ENCODE results near the gene DNM1. TPM values are rescaled to one million over a fixed set of nuclear protein-coding genes. Genes with fewer than 3 reads are reported as not detected.
"Not testable (repeated sequence)": the region's sequence is repeated elsewhere in the genome, so short reads cannot be mapped to it uniquely, and the experiment has no call there.

The DNM1 gene
- total RNA-seq, 2 experiments from 2014 or later: 0.30 to 0.40 TPM

DNA sequence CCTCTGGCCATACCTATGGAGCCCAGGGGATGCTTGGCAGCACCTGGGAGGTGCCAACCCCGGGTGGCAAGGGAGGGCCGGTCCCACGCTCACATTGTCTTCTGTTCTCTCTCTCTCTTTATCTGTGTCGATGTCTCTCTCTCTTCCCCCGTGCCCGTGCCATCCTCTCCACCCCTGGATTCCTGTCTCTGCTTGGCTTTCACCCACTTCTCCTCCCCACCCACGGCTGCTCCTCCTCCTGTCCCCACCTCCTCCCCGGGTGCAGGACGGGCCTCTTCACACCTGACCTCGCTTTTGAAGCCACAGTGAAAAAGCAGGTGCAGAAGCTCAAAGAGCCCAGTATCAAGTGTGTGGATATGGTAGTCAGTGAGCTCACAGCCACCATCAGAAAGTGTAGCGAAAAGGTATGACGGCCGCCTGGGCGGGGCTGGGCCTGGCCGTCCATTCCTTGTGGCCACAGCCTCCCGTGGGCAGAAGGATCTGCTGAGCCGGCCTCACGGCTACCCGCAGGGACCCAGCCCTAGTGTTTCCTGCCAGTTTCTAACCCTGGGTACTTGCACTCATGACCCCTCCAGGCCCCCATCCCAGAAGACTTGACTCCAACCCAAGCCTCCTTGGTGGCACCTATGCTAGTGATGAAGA, 22.7 kb downstream of the DNM1 start:
- no peaks in the 10 kb centered on the region for H3K4me1 Mint-ChIP-seq
- H3K9me3 Mint-ChIP-seq: no peaks in the 10 kb centered on the region
- DNase-seq: no peak
- ChIA-PET POLR2A (no interaction called here), CTCF (no interaction called here)
- no peaks in the 10 kb centered on the region for H3K36me3 Mint-ChIP-seq (ENCODE audit: low read depth)
- H3K4me3 Mint-ChIP-seq: no peak overlapping the region
- peaks cover under 1% of the 10 kb centered on the region for H3K27me3 Mint-ChIP-seq
- H3K27ac Mint-ChIP-seq: no peak overlapping the region

DNA sequence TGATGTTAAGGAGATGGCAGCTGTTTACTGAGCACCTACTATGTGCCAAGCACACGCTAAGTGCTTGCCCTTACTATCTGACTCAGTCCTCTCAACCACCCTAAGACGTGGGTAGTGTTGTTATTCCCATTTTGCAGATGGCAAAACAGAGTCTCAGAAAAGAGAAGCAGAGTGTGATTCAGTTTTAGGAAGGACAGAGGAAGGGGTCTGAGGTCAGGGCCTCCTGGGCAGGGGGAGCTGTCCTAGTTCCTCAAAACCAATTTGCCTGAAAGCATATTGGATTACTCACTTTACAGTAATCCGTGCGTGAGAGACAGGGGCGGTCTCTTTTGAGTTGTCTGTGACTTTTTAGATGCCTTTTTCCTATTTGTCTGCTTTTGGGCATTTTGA, 23.2 kb downstream of the DNM1 start:
- Mint-ChIP-seq H3K4me3 (no peak overlapping the region), H3K27me3 (no peaks in the 10 kb centered on the region), H3K36me3 (ENCODE audit: low read depth) (no peaks in the 10 kb centered on the region), H3K27ac (no peak overlapping the region), H3K4me1 (no peaks in the 10 kb centered on the region), H3K9me3 (no peaks in the 10 kb centered on the region)
- no peak for DNase-seq
- CTCF ChIA-PET: no interaction called here
- POLR2A ChIA-PET: no interaction called here

DNA sequence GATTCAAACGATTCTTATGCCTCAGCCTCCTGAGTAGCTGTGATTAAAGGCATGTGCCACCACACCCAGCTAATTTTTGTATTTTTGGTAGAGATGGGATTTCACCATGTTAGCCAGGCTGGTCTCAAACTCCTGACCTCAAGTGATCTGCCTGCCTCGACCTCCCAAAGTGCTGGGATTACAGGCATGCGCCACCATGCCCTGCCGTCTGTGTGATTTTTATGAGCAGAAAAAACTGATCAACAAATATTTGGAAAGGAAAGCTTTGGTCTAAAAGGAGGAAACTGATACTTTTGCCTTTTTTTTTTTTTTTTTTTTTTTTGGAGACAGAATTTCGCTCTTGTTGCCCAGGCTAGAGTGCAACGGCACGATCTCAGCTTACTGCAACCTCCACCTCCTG, 27.7 kb downstream of the DNM1 start:
- H3K4me1 Mint-ChIP-seq; H3K4me3 Mint-ChIP-seq; H3K36me3 Mint-ChIP-seq (ENCODE audit: low read depth); DNase-seq; H3K27me3 Mint-ChIP-seq; H3K27ac Mint-ChIP-seq; POLR2A ChIA-PET; H3K9me3 Mint-ChIP-seq; CTCF ChIA-PET: not testable (repeated sequence)

DNA sequence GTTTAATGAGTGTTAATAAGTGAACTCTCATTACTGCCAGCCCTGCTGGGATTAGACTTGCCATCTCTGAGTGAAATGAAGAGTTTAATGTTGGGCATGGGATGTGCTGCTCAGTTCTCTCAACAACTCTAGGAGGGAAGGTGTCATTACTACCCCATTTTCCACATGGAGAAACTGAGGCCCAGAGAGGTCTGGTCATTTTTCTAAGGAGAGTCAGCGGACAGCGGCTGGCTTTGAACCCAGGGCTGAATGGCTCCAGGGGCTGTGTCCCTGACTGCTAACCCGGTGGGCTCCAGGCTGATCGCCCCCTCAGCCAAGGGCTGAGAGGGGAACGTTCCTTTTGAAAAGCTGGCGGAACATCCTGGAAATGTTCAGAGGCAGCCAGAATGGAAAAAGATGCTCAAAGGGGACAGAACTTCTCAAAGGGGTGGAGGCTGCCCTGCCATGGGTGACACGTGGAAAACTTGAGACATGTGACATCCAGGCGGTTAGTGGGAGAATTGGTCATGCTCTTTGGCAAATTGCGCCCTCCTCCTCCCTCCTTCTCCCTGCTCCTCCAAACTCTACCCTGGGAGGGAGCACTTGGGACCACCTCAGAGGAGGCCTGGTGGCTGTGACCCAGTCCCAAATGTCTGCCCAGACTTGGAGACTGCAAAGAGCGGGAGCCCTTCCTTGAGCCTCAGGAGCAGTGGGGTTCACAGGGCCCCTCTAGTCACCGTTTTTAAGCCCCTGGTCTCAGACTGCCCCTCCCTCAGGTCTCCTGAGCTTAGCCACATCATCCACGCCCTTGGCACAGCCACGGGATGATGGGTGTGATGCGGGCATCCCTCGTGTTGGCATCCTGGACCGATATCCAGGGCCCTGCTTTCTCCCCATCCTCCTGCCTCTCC, 28.7 kb downstream of the DNM1 start:
- H3K4me3 Mint-ChIP-seq: no peak overlapping the region
- H3K9me3 Mint-ChIP-seq: no peaks in the 10 kb centered on the region
- H3K4me1 Mint-ChIP-seq: no peaks in the 10 kb centered on the region
- no peaks in the 10 kb centered on the region for H3K36me3 Mint-ChIP-seq (ENCODE audit: low read depth)
- CTCF ChIA-PET: no interaction called here
- no peaks in the 10 kb centered on the region for H3K27me3 Mint-ChIP-seq
- POLR2A ChIA-PET: no interaction called here
- no peak overlapping the region for H3K27ac Mint-ChIP-seq
- no peak for DNase-seq

DNA sequence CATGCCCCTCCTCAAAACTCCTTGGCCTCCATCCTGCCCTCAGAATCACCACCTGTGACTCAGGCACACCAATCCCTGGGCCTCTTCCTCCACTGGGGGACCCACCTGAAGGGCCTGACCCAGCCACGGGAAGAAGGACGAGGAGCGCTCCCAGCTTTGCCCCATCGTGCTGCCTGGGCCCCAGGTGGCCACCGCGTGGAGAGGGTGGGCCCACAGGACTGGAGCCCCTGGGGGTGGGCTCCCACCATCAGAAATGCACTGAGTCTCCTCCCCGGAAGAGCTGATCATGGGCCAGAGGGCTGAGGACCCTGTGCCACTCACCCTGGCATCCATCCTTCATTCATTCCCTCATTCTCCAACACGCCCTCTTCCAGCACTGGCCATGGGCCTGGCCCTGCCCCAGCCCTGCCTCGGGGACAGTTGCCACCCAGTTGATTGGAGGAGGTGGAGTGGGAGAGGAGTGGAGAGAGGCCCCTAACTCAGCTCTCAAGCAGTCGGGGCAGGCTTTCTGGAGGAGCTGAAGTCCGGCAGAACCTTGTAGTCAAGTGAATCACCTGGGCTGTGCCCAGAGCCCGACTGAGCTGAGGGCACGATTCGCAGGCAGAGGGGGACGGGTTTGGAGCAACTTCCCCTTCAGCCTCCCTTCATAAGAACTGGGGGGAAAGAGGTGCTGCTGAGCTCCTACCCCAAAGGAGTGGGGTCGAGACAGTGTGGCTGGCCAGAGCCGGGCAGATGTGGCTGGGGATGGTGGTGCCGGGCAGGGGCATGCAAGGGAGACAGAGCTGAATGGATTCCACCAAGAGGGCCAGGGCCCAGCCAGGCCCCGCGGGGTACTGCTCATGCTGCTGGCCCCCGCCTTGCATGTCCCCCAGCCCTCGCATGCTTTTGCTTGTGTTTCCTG, 29.6 kb downstream of the DNM1 start:
- Mint-ChIP-seq H3K27ac (no peak overlapping the region), H3K27me3 (no peaks in the 10 kb centered on the region), H3K9me3 (no peaks in the 10 kb centered on the region), H3K4me1 (no peaks in the 10 kb centered on the region), H3K36me3 (ENCODE audit: low read depth) (no peaks in the 10 kb centered on the region), H3K4me3 (no peak overlapping the region)
- DNase-seq: no peak
- CTCF ChIA-PET: interaction anchor here (0.6 to 1.2 kb wide), 2 partner anchors 104 to 617 kb away, joined by 3 to 4 read pairs; no protein-coding TSS in a partner anchor
- POLR2A ChIA-PET: no interaction called here

DNA sequence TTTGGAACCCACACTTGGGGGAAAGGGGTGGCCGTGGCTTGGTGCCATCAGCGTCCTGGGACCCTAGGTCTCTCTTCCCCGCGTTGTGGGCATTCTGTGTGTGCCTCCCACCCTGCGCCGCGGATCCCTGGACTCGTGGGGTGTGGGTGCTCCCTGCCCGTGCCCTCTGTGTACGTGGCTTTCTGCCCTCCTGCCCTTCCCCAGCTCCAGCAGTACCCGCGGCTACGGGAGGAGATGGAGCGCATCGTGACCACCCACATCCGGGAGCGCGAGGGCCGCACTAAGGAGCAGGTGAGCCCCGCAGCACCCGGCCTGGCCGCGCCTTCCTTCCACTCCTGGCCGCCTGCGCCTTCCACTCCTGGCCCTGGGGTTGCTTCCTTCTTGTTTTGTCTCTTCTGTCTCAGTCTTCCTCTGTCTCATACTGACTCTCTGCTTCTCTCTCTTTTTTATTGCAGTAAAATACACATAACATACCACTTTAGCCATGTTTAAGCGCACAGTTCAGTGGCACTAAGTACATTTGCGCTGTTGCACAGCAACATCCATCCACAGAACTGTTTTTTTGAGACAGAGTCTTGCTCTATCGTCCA, 30.7 kb downstream of the DNM1 start:
- H3K36me3 Mint-ChIP-seq (ENCODE audit: low read depth): no peaks in the 10 kb centered on the region
- DNase-seq: no peak
- no peaks in the 10 kb centered on the region for H3K9me3 Mint-ChIP-seq
- H3K27me3 Mint-ChIP-seq: no peaks in the 10 kb centered on the region
- no peaks in the 10 kb centered on the region for H3K4me1 Mint-ChIP-seq
- H3K4me3 Mint-ChIP-seq: no peak overlapping the region
- CTCF ChIA-PET: no interaction called here
- H3K27ac Mint-ChIP-seq: no peak overlapping the region
- POLR2A ChIA-PET: no interaction called here

DNA sequence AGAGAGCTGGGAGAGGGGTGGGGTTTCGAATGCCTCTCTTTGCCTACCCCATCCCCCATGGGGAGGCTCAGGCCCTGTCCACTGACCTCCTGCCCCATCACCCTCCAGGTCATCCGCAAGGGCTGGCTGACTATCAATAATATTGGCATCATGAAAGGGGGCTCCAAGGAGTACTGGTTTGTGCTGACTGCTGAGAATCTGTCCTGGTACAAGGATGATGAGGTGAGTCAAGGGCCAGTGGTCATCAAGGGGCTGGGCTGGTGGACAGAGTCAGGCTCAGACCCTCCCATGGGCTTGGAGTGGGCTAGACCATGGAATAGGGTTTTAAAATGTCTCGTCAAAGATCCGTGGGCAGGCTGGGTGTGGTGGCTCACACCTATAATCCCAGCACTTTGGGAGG, 38.9 kb downstream of the DNM1 start:
- Mint-ChIP-seq H3K4me1 (peaks cover 3% of the 10 kb centered on the region), H3K4me3 (no peak overlapping the region), H3K27me3 (peaks cover 15% of the 10 kb centered on the region), H3K36me3 (ENCODE audit: low read depth) (no peaks in the 10 kb centered on the region), H3K27ac (no peak overlapping the region), H3K9me3 (no peaks in the 10 kb centered on the region)
- CTCF ChIA-PET: no interaction called here
- POLR2A ChIA-PET: no interaction called here
- DNase-seq: no peak

DNA sequence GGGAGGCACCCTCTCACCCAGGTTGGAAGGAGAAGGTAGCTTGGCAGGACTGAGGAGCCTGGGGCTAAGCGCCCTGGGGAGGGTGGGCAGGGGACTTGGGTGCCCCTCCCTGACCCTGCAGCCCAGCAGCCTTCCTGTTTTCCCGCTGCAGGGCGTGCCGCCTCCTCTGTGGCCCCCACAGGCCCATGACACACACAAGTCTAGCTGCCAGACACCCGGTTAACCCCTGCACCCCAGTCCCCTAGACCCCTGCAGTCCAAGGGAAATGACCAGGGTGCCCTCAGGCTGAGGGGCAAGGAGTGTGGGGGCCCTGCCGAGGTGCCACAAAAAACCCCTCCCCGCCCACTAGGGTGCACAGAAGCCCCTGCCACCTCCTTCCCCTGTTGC, 39.6 kb downstream of the DNM1 start:
- ChIA-PET POLR2A (no interaction called here), CTCF (no interaction called here)
- Mint-ChIP-seq H3K27ac (no peak overlapping the region), H3K27me3 (peaks cover 15% of the 10 kb centered on the region), H3K4me1 (peaks cover 3% of the 10 kb centered on the region), H3K36me3 (ENCODE audit: low read depth) (no peaks in the 10 kb centered on the region), H3K4me3 (no peak overlapping the region), H3K9me3 (no peaks in the 10 kb centered on the region)
- no peak for DNase-seq

DNA sequence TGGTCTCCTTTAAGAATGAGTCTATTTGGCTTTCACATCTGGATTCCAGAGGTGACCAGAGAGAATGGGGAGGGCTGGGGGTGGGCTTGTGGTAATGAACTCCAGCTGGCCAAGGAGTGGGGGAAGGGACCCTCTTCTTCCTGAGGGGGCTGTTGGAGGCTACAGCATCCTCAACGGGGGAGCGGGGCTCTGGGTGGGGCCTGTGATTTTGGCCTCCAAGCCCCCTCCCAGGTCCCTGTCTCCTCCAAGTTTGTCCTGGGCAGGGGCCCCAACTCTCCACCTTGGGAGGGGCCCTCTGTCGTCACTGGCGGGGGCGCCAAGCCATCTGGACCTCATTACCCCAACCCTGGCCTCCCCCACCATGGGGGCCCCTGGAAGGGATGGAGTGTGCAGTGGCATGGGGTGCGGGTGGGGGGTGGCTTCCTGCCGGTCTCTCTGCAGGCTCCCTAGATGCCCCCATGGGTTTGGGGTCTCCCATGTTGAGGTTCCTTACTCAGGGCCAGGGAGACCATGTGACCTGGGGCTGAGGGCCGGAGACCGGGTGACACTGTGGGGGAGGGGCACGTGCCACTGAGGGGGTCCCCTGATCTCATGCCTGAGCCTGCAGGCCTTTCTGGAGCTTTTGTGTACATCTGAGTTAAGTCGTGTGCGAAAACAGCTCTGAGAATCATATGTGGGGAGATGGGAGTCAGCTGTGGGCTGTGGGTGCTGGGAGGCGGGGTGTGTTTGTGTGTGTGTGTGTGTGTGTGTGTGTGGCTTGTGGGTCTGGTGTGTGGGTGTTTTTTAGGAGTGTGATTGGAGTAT, 40.2 kb downstream of the DNM1 start:
- ChIA-PET POLR2A (no interaction called here), CTCF (no interaction called here)
- H3K27me3 Mint-ChIP-seq: peaks cover 15% of the 10 kb centered on the region
- H3K9me3 Mint-ChIP-seq: no peaks in the 10 kb centered on the region
- H3K27ac Mint-ChIP-seq: no peak overlapping the region
- peaks cover 3% of the 10 kb centered on the region for H3K4me1 Mint-ChIP-seq
- no peak for DNase-seq
- no peaks in the 10 kb centered on the region for H3K36me3 Mint-ChIP-seq (ENCODE audit: low read depth)
- no peak overlapping the region for H3K4me3 Mint-ChIP-seq

DNA sequence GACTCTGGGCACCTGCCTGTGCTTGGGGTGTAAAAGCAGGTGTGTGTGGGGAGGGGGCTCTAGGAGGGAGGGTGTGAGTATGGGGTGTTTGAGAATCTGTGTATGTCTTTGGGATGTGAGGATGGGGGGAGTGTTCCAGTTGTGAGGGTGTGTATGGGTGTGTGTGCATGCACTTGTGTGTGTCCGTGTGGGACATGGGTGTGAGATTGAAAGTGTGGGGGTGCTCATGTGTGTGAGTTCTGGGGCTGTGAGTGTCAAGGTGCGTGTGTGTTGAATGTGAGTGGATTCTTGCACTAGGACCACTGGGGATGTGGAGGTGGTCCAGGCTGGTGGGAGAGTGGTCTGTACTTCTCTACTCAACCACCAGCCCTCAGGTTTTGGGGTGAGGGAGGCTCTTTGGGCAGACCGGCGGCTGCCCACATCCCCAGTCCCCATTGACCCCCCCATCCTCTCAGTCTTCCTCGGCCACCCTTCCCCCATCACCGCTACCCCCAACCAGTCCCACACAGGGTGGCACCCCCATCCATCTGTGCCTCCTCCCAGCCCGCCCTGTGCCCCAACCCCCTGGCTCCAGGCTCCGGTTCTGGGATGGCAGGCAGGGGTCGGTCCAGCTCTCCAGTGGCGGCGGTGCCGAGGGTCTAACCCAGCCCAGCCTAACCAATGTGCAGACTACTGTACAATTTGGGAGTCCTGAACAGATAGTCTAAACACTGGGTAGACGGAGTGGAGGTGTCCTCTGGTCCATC, 41.1 kb downstream of the DNM1 start:
- H3K27ac Mint-ChIP-seq: no peak overlapping the region
- DNase-seq: no peak
- H3K4me3 Mint-ChIP-seq: no peak overlapping the region
- peaks cover 18% of the 10 kb centered on the region for H3K27me3 Mint-ChIP-seq
- no peaks in the 10 kb centered on the region for H3K36me3 Mint-ChIP-seq (ENCODE audit: low read depth)
- CTCF ChIA-PET: no interaction called here
- H3K4me1 Mint-ChIP-seq: peaks cover 3% of the 10 kb centered on the region
- H3K9me3 Mint-ChIP-seq: no peaks in the 10 kb centered on the region
- POLR2A ChIA-PET: no interaction called here

DNA sequence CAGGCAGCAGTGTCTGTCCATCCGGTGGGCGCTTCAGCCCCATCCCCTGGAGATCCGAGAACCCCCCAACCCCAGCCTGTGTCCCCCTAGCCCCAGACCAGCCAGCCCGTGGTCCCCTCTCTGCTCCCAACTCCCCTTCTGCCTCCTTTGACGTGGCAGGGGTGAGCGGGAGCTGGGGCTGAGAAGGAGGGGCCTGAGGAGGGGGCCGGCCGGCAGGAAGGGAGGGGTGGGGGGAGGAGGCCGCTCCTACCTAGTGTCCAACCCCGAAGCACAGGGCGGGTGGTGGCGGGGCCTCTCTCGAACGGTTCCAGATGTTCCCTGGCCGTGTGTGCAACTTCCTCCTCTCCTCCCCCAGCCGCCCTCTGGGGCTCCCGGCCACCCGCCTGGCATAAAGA, 41.7 kb downstream of the DNM1 start:
- H3K27ac Mint-ChIP-seq: no peak overlapping the region

More for the DNA sequence above, 41.7 kb downstream of the DNM1 start:
- no peaks in the 10 kb centered on the region for H3K9me3 Mint-ChIP-seq
- no peaks in the 10 kb centered on the region for H3K36me3 Mint-ChIP-seq (ENCODE audit: low read depth)
- ChIA-PET CTCF (interaction anchor here (0.7 kb wide), 1 partner anchor 9 kb away, joined by 3 read pairs; no protein-coding TSS in a partner anchor), POLR2A (no interaction called here)
- no peak overlapping the region for H3K4me3 Mint-ChIP-seq
- no peak for DNase-seq
- peaks cover 22% of the 10 kb centered on the region for H3K27me3 Mint-ChIP-seq
- H3K4me1 Mint-ChIP-seq: peaks cover 7% of the 10 kb centered on the region

Measured in activated CD4-positive, alpha-beta memory T cell treated with anti-CD3 and anti-CD28 coated beads, Interleukin-2, amount 10 ng/mL, durations not matched to agents 7 days and 5 days (primary cell).